Mesenchymal stem cell (in vitro differentiated cells and primary cell): ENCODE measurements around the gene TRIM31.
A peak's percentile ranks its signal among the peaks of the same experiment; 100 is the strongest.

Experiments
- DNase-seq: peaks from one replicate; pipeline ENCODE4 v3.0.0-alpha.2; 2013
- H2AFZ ChIP-seq: one replicate; pipeline ENCODE4 v1.6.1; 2013; ENCODE audit warnings: low read depth, mild to moderate bottlenecking, control low read depth, inconsistent platforms, low read length, moderate library complexity
- H2AK5ac ChIP-seq: 2 replicates; pipeline ENCODE4 v1.6.1; 2013; ENCODE audit warnings: low read length, moderate library complexity, mild to moderate bottlenecking, inconsistent platforms; ENCODE audit not compliant: severe bottlenecking
- H2BK120ac ChIP-seq: one replicate; pipeline ENCODE4 v1.6.1; 2013; ENCODE audit warnings: low read depth, mild to moderate bottlenecking, inconsistent platforms, low read length, moderate library complexity
- H2BK12ac ChIP-seq, 2 experiments: one replicate each; pipeline ENCODE4 v1.6.1; 2013; ENCODE audit warnings: inconsistent platforms in 2 of 2, low read length in 2 of 2, mild to moderate bottlenecking in 2 of 2, moderate library complexity in 2 of 2, control low read depth in 1 of 2
- H2BK15ac ChIP-seq: one replicate; pipeline ENCODE4 v1.6.1; 2013; ENCODE audit warnings: mild to moderate bottlenecking, low read depth, inconsistent platforms; ENCODE audit not compliant: poor library complexity, severe bottlenecking
- H2BK5ac ChIP-seq: 2 replicates; pipeline ENCODE4 v1.6.1; 2013; ENCODE audit warnings: low read depth, mild to moderate bottlenecking, low read length, control low read depth, inconsistent platforms; ENCODE audit not compliant: poor library complexity, severe bottlenecking
- H3K14ac ChIP-seq, 2 experiments: one replicate each; pipeline ENCODE4 v1.6.1; 2013; ENCODE audit warnings: inconsistent platforms in 2 of 2, low read length in 2 of 2, control low read depth in 1 of 2, mild to moderate bottlenecking in 1 of 2, moderate library complexity in 1 of 2
- H3K18ac ChIP-seq, 2 experiments: one replicate each; pipeline ENCODE4 v1.6.1; 2013; ENCODE audit warnings: inconsistent platforms in 2 of 2, low read length in 2 of 2, control low read depth in 1 of 2, low read depth in 1 of 2, mild to moderate bottlenecking in 1 of 2
- H3K23ac ChIP-seq, 2 experiments: one replicate each; pipeline ENCODE4 v1.6.1; 2013; ENCODE audit warnings: inconsistent platforms in 2 of 2, low read length in 2 of 2, mild to moderate bottlenecking in 2 of 2, moderate library complexity in 2 of 2, control low read depth in 1 of 2
- H3K27ac ChIP-seq: 2 replicates; pipeline ENCODE4 v1.5.1; 2013; ENCODE audit warnings: mild to moderate bottlenecking, moderate library complexity, low read length, control low read depth, inconsistent platforms; ENCODE audit not compliant: poor library complexity, severe bottlenecking
- H3K27me3 ChIP-seq, 2 experiments: 2 replicates each; pipeline versions ENCODE4 v1.6.1 to v1.7.0; 2013; ENCODE audit warnings: low read length in 2 of 2, mild to moderate bottlenecking in 2 of 2, moderate library complexity in 2 of 2, control low read depth in 1 of 2, inconsistent platforms in 1 of 2; ENCODE audit not compliant: control insufficient read depth in 1 of 2, insufficient read depth in 1 of 2
- H3K36me3 ChIP-seq, 2 experiments: 2 replicates each; pipeline versions ENCODE4 v1.6.1 to v1.7.0; 2013; ENCODE audit warnings: low read length in 2 of 2, control low read depth in 1 of 2, inconsistent platforms in 1 of 2, low read depth in 1 of 2, mild to moderate bottlenecking in 1 of 2; ENCODE audit not compliant: insufficient read depth in 2 of 2, control insufficient read depth in 1 of 2
- H3K4ac ChIP-seq, 2 experiments: one replicate each; pipeline ENCODE4 v1.6.1; 2013; ENCODE audit warnings: inconsistent platforms in 2 of 2, low read length in 2 of 2, mild to moderate bottlenecking in 2 of 2, moderate library complexity in 2 of 2, control low read depth in 1 of 2, low read depth in 1 of 2
- H3K4me1 ChIP-seq: 2 replicates; pipeline ENCODE4 v1.6.1; 2013; ENCODE audit warnings: low read depth, low read length, control low read depth; ENCODE audit not compliant: control insufficient read depth, insufficient read depth
- H3K4me2 ChIP-seq: 2 replicates; pipeline ENCODE4 v1.6.1; 2013; ENCODE audit warnings: low read length, mild to moderate bottlenecking, inconsistent platforms; ENCODE audit not compliant: poor library complexity, severe bottlenecking
- H3K4me3 ChIP-seq, 2 experiments: 2 replicates each; pipeline versions ENCODE4 v1.5.1 to v1.7.0; 2013; ENCODE audit warnings: low read length in 2 of 2, mild to moderate bottlenecking in 2 of 2, control low read depth in 1 of 2, low read depth in 1 of 2; ENCODE audit not compliant: insufficient read depth in 1 of 2
- H3K79me1 ChIP-seq: replicated peaks from 2 replicates; pipeline ENCODE4 v1.6.1; 2013; ENCODE audit warnings: mild to moderate bottlenecking, control low read depth, low read length, inconsistent platforms; ENCODE audit not compliant: poor library complexity, severe bottlenecking
- H3K9ac ChIP-seq: 2 replicates; pipeline ENCODE4 v1.7.0; 2013; ENCODE audit warnings: mild to moderate bottlenecking, low read length, moderate library complexity
- H3K9me3 ChIP-seq: 2 replicates; pipeline ENCODE4 v1.7.0; 2013; ENCODE audit warnings: mild to moderate bottlenecking, low read length; ENCODE audit not compliant: control insufficient read depth
- H4K8ac ChIP-seq: one replicate; pipeline ENCODE4 v1.6.1; 2013; ENCODE audit warnings: inconsistent platforms, mild to moderate bottlenecking, low read length, moderate library complexity
- H4K91ac ChIP-seq: one replicate; pipeline ENCODE4 v1.6.1; 2013; ENCODE audit warnings: mild to moderate bottlenecking, low read length, inconsistent platforms
- WGBS: methylation state at CpG from one replicate; pipeline ENCODE4 v1.1.7; 2013; ENCODE audit warnings: mixed read lengths; 5-methylcytosine and 5-hydroxymethylcytosine counted together

TRIM31 gene

GRCh38 chr6:30156774-30157173 is 43.9 kb upstream of the TRIM31 start:
- Histone ChIP-seq H2BK12ac (no peak overlapping the region), H3K4me3 (no peak overlapping the region), H2AK5ac (no peak overlapping the region), H3K9ac (no peak overlapping the region), H4K91ac (no peak overlapping the region), H2BK15ac (no peak overlapping the region), H3K18ac (no peak overlapping the region), H3K9me3 (no peaks in the 10 kb centered on the region), H3K4ac (no peak overlapping the region), H2BK120ac (no peak overlapping the region), H3K4me2 (no peak overlapping the region), H3K14ac (no peak overlapping the region), H3K4me1 (peaks cover 14% of the 10 kb centered on the region), H4K8ac (no peak overlapping the region), H2AFZ (no peak overlapping the region), H2BK5ac (no peak overlapping the region), H3K36me3 (no peaks in the 10 kb centered on the region), H3K79me1 (no peaks in the 10 kb centered on the region), H3K23ac (no peak overlapping the region), H3K27ac (no peak overlapping the region), H3K27me3 (peaks cover 0 to 16% of the 10 kb centered on the region in 2 experiments)
- DNase-seq = no peak
- WGBS = 92% methylated on average over 9 of the region's 9 CpGs

GRCh38 chr6:30156262-30156599 is 43.3 kb upstream of the TRIM31 start:
- Histone ChIP-seq H3K36me3 (no peaks in the 10 kb centered on the region), H3K9me3 (no peaks in the 10 kb centered on the region), H3K4me3 (no peak overlapping the region), H3K27ac (no peak overlapping the region), H4K8ac (no peak overlapping the region), H3K18ac (no peak overlapping the region), H3K14ac (no peak overlapping the region), H2BK5ac (no peak overlapping the region), H3K4ac (no peak overlapping the region), H3K4me2 (no peak overlapping the region), H2BK15ac (no peak overlapping the region), H3K27me3 (peaks cover 0 to 16% of the 10 kb centered on the region in 2 experiments), H4K91ac (no peak overlapping the region), H2AFZ (no peak overlapping the region), H3K4me1 (peaks cover 14% of the 10 kb centered on the region), H2BK12ac (no peak overlapping the region), H3K9ac (no peak overlapping the region), H3K23ac (no peak overlapping the region), H2AK5ac (no peak overlapping the region), H3K79me1 (no peaks in the 10 kb centered on the region), H2BK120ac (no peak overlapping the region)
- no CpG with 5 or more reads among the region's 4 CpGs for WGBS
- no peak for DNase-seq

GRCh38 chr6:30155520-30156261 is 42.8 kb upstream of the TRIM31 start:
- 100% methylated on average over 1 of the region's 2 CpGs for WGBS
- Histone ChIP-seq H3K18ac (no peak overlapping the region), H2AFZ (no peak overlapping the region), H2BK5ac (no peak overlapping the region), H2BK12ac (no peak overlapping the region), H3K27me3 (peaks cover 0 to 21% of the 10 kb centered on the region in 2 experiments), H3K4ac (no peak overlapping the region), H3K27ac (no peak overlapping the region), H2AK5ac (no peak overlapping the region), H3K4me1 (peaks cover 14% of the 10 kb centered on the region), H4K8ac (no peak overlapping the region), H4K91ac (no peak overlapping the region), H3K4me2 (no peak overlapping the region), H3K4me3 (no peak overlapping the region), H3K9ac (peak overlapping the region; percentile 41), H3K14ac (no peak overlapping the region), H3K36me3 (no peaks in the 10 kb centered on the region), H2BK15ac (no peak overlapping the region), H2BK120ac (no peak overlapping the region), H3K9me3 (no peaks in the 10 kb centered on the region), H3K79me1 (no peaks in the 10 kb centered on the region), H3K23ac (no peak overlapping the region)
- DNase-seq = no peak

GRCh38 chr6:30154709-30155519 is 42.0 kb upstream of the TRIM31 start:
- peak overlapping the region; percentile 41 for H3K9ac ChIP-seq
- peaks cover 14% of the 10 kb centered on the region for H3K4me1 ChIP-seq
- no peak overlapping the region for H2AFZ ChIP-seq
- no peak overlapping the region for H2AK5ac ChIP-seq
- H3K4ac ChIP-seq = no peak overlapping the region
- peak overlapping the region; percentile 7 for H3K4me2 ChIP-seq
- no peak overlapping the region for H2BK15ac ChIP-seq
- no peak overlapping the region for H3K18ac ChIP-seq
- no peak overlapping the region for H4K8ac ChIP-seq
- H2BK12ac ChIP-seq = no peak overlapping the region
- no peak overlapping the region for H3K27ac ChIP-seq
- no peak overlapping the region for H2BK120ac ChIP-seq
- no peak overlapping the region for H4K91ac ChIP-seq
- H3K79me1 ChIP-seq = no peaks in the 10 kb centered on the region
- 83% methylated on average over 8 of the region's 12 CpGs for WGBS
- H3K14ac ChIP-seq = no peak overlapping the region
- H2BK5ac ChIP-seq = no peak overlapping the region
- H3K9me3 ChIP-seq = no peaks in the 10 kb centered on the region
- peak overlapping the region in 1 of 2 experiments; percentile 32 for H3K4me3 ChIP-seq
- peaks cover 0 to 28% of the 10 kb centered on the region in 2 experiments for H3K27me3 ChIP-seq
- no peak overlapping the region for H3K23ac ChIP-seq
- peak; percentile 7 for DNase-seq
- H3K36me3 ChIP-seq = no peaks in the 10 kb centered on the region
